Measurements from ENCODE around the gene ELOF1. TPM values are rescaled to one million over a fixed set of nuclear protein-coding genes. Genes with fewer than 3 reads are reported as not detected.
"Not testable (repeated sequence)": the region's sequence is repeated elsewhere in the genome, so short reads cannot be mapped to it uniquely, and the experiment has no call there.

Gene ELOF1
- 69.8 and 70.0 TPM in 2 replicates for total RNA-seq
- long read RNA-seq, partial matches to known transcripts: 0 of 8 reads
- long read RNA-seq, other reads (novel, unspliced or antisense): 5 of 8 reads

DNA sequence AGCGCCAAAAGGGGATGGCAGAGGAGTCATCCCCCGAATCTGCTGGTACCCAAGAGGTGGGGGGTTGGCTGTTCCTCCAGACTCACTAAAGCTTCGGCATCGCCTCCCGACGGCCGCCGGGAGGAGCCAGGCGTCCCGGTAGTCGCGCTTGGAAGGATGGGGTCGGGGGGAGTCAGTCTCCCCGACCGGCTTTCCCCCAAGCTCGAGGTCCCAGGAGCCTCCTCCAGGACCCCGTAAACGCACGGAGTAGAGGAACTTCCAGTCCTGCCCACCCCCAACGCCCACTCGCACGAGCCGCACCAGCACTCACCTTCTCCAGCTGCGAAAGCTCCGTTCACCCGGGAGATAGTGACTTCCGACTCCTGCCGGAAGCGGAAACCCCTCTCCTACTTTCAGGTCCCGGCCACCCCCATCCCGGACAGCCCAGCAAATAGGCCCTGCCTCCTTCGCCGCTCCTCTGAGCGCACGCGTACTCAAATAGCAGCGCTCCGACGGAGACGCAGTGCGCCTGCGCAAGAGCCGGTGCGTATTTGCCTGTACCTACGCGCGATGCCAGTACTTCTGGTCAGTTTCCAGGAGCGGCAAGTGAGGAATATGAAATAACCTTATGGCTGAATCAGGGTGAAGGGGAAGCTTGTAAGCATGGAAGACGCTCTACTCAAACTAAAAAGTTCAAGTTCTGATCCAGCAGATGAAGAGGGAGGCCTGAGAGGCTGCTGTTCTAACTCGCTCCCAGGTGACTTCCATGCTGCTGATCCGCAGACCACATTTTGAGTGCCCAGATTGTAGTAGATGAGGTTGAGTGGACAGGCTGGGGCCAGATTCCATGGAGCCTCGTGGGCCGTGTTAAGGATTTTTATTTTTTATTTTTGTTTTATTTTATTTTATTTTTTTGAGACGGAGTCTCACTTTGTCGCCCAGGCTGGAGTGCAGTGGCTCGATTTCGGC lies at the start of gene ELOF1:
Gene ELOF1 (minus strand): TSS at position 350 of the 948 bp plus-strand sequence. CDS start 4,883 bp downstream, outside the sequence.
- TF ChIP-seq, protein P1, sequence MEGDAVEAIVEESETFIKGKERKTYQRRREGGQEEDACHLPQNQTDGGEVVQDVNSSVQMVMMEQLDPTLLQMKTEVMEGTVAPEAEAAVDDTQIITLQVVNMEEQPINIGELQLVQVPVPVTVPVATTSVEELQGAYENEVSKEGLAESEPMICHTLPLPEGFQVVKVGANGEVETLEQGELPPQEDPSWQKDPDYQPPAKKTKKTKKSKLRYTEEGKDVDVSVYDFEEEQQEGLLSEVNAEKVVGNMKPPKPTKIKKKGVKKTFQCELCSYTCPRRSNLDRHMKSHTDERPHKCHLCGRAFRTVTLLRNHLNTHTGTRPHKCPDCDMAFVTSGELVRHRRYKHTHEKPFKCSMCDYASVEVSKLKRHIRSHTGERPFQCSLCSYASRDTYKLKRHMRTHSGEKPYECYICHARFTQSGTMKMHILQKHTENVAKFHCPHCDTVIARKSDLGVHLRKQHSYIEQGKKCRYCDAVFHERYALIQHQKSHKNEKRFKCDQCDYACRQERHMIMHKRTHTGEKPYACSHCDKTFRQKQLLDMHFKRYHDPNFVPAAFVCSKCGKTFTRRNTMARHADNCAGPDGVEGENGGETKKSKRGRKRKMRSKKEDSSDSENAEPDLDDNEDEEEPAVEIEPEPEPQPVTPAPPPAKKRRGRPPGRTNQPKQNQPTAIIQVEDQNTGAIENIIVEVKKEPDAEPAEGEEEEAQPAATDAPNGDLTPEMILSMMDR (conservative IDR thresholded peaks at IDR 0.05): no peak
- H3K27me3 Mint-ChIP-seq (ENCODE audit: low read depth): no peaks in the 10 kb centered on the region
- peak within 1 kb of the TSS; percentile 43 for H3K27ac Mint-ChIP-seq (ENCODE audit: unreplicated experiment)
- no peaks in the 10 kb centered on the region for H3K9me3 Mint-ChIP-seq
- DNase-seq (ENCODE audit: low read depth, low spot score): peak; percentile 93
- peak within 1 kb of the TSS; percentile 97 for H3K4me3 Mint-ChIP-seq
- H3K36me3 Mint-ChIP-seq (ENCODE audit: low read depth): peaks cover 5% of the 10 kb centered on the region
- peaks cover 28% of the 10 kb centered on the region for H3K4me1 Mint-ChIP-seq

- peaks cover 85% of the 10 kb centered on the region for H3K36me3 Mint-ChIP-seq (ENCODE audit: low read depth)
- peaks cover 10% of the 10 kb centered on the region for H3K4me1 Mint-ChIP-seq
- no peak for DNase-seq (ENCODE audit: low read depth, low spot score)
- H3K9me3 Mint-ChIP-seq: peaks cover 29% of the 10 kb centered on the region
- no peaks in the 10 kb centered on the region for H3K27me3 Mint-ChIP-seq (ENCODE audit: low read depth)
- no peak overlapping the region for H3K27ac Mint-ChIP-seq (ENCODE audit: unreplicated experiment)
- TF ChIP-seq, protein P1 (conservative IDR thresholded peaks at IDR 0.05): no peak
- no peak overlapping the region for H3K4me3 Mint-ChIP-seq
Observed at GRCh38 chr19:11606484-11606883, 47.5 kb upstream of the ELOF1 start.

- Mint-ChIP-seq H3K4me3 (peak overlapping the region; percentile 93), H3K9me3 (peaks cover 14% of the 10 kb centered on the region), H3K4me1 (peaks cover 33% of the 10 kb centered on the region), H3K36me3 (ENCODE audit: low read depth) (peaks cover 47% of the 10 kb centered on the region)
- not testable (repeated sequence) for DNase-seq (ENCODE audit: low read depth, low spot score); H3K27me3 Mint-ChIP-seq (ENCODE audit: low read depth); H3K27ac Mint-ChIP-seq (ENCODE audit: unreplicated experiment)
Observed at GRCh38 chr19:11599704-11600103, 40.7 kb upstream of the ELOF1 start.

DNA sequence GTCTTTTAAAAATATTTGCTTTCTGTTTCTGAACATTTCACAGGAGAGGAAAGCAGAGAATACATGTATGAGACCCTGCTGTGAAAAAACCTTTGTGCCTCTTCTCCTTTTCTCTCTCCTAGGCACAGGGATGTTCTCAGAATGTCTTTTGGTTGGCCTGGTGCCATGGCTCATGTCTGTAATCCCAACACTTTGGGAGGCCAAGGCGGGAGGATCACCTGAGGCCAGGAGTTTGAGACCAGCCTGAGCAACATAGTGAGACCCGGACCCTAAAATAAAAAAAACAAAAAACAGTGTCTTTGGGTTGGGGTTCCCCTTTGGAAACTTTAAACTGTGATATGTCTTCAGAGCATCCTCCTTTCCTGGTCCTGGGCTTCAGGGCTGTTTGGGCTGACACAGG lies 39.7 kb upstream of the ELOF1 start:
- H3K4me1 Mint-ChIP-seq: peaks cover 33% of the 10 kb centered on the region
- TF ChIP-seq, protein P1 (conservative IDR thresholded peaks at IDR 0.05): no peak
- peak overlapping the region; percentile 93 for H3K4me3 Mint-ChIP-seq
- no peaks in the 10 kb centered on the region for H3K27me3 Mint-ChIP-seq (ENCODE audit: low read depth)
- H3K27ac Mint-ChIP-seq (ENCODE audit: unreplicated experiment): no peak overlapping the region
- DNase-seq (ENCODE audit: low read depth, low spot score): no peak
- peaks cover 38% of the 10 kb centered on the region for H3K36me3 Mint-ChIP-seq (ENCODE audit: low read depth)
- H3K9me3 Mint-ChIP-seq: peaks cover 11% of the 10 kb centered on the region

DNA sequence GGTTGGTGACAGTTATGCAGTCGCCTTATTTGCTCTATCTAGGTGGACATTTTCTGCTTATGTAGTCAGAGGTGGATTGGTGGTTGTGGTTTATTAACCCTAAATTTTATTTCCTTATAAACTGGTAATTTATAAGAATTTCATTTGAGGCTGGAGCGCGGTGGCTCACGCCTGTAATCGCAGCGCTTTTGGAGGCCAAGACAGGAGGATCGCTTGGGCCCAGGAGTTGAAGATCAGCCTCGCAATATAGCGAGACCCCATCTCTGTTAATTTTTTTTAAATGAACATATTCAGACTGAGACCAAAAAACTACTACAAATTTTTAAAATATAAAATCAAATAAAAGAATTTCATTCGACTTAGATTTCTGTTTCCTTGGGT lies 39.1 kb upstream of the ELOF1 start:
- no peaks in the 10 kb centered on the region for H3K27me3 Mint-ChIP-seq (ENCODE audit: low read depth)
- peaks cover 33% of the 10 kb centered on the region for H3K4me1 Mint-ChIP-seq
- TF ChIP-seq, protein P1 (conservative IDR thresholded peaks at IDR 0.05): no peak
- H3K4me3 Mint-ChIP-seq: peak overlapping the region; percentile 93
- peaks cover 11% of the 10 kb centered on the region for H3K9me3 Mint-ChIP-seq
- peak overlapping the region; percentile 95 for H3K27ac Mint-ChIP-seq (ENCODE audit: unreplicated experiment)
- DNase-seq (ENCODE audit: low read depth, low spot score): no peak
- peaks cover 32% of the 10 kb centered on the region for H3K36me3 Mint-ChIP-seq (ENCODE audit: low read depth)

All from neural crest cell (in vitro differentiated cells).